ENCODE results near the gene AGPAT2. TPM values are rescaled to one million over a fixed set of nuclear protein-coding genes. Genes with fewer than 3 reads are reported as not detected.

The AGPAT2 gene
- total RNA-seq, 2 donors from 2014 or later, result 50.2 to 66.8 TPM

GRCh38 chr9:136710543-136710942 lies 23.3 kb upstream of the AGPAT2 start:
- Histone ChIP-seq H3K27ac (no peak overlapping the region), H3K9me3 (no peaks in the 10 kb centered on the region), H3K4me1 (ENCODE audit: control insufficient read depth in 1 of 2, low read depth in 2 of 2) (peaks cover 8 to 13% of the 10 kb centered on the region in 2 donors), H3K27me3 (replicated peaks; ENCODE audit: insufficient read depth) (no peaks in the 10 kb centered on the region), H3K4me3 (no peak overlapping the region), H3K36me3 (no peaks in the 10 kb centered on the region)
- TF ChIP-seq CTCF (IDR thresholded peaks at IDR 0.05), result no peak
- no peak for DNase-seq (ENCODE audit: low spot score)
- no peak for ATAC-seq (ENCODE audit: insufficient number of reproducible peaks, low FRiP score, low read depth)

- H3K4me1 ChIP-seq (ENCODE audit: control insufficient read depth in 1 of 2, low read depth in 2 of 2), result peaks cover 8 to 13% of the 10 kb centered on the region in 2 donors
- H3K9me3 ChIP-seq, result no peaks in the 10 kb centered on the region
- no peaks in the 10 kb centered on the region for H3K36me3 ChIP-seq
- no peak overlapping the region for H3K4me3 ChIP-seq
- H3K27ac ChIP-seq, result no peak overlapping the region
- H3K27me3 ChIP-seq (replicated peaks; ENCODE audit: insufficient read depth), result no peaks in the 10 kb centered on the region
- no peak for TF ChIP-seq CTCF (IDR thresholded peaks at IDR 0.05)
- ATAC-seq (ENCODE audit: insufficient number of reproducible peaks, low FRiP score, low read depth) (no peak), DNase-seq (ENCODE audit: low spot score) (no peak)
These were observed 22.3 kb upstream of the AGPAT2 start for GRCh38 chr9:136709454-136710109.

GRCh38 chr9:136707849-136708517 lies 20.7 kb upstream of the AGPAT2 start:
- Histone ChIP-seq H3K4me3 (no peak overlapping the region), H3K4me1 (ENCODE audit: control insufficient read depth in 1 of 2, low read depth in 2 of 2) (peaks cover 8 to 12% of the 10 kb centered on the region in 2 donors), H3K36me3 (no peaks in the 10 kb centered on the region), H3K27ac (no peak overlapping the region), H3K9me3 (no peaks in the 10 kb centered on the region), H3K27me3 (replicated peaks; ENCODE audit: insufficient read depth) (no peaks in the 10 kb centered on the region)
- ATAC-seq (ENCODE audit: insufficient number of reproducible peaks, low FRiP score, low read depth) (no peak), DNase-seq (ENCODE audit: low spot score) (no peak)
- TF ChIP-seq CTCF (IDR thresholded peaks at IDR 0.05), result no peak

GRCh38 chr9:136707011-136707410 lies 19.8 kb upstream of the AGPAT2 start:
- no peak for ATAC-seq (ENCODE audit: insufficient number of reproducible peaks, low FRiP score, low read depth)

More at GRCh38 chr9:136707011-136707410, 19.8 kb upstream of the AGPAT2 start:
- no peaks in the 10 kb centered on the region for H3K9me3 ChIP-seq
- H3K36me3 ChIP-seq, result no peaks in the 10 kb centered on the region
- peaks cover 4 to 5% of the 10 kb centered on the region in 2 donors for H3K4me1 ChIP-seq (ENCODE audit: control insufficient read depth in 1 of 2, low read depth in 2 of 2)
- no peak overlapping the region for H3K27ac ChIP-seq
- no peaks in the 10 kb centered on the region for H3K27me3 ChIP-seq (replicated peaks; ENCODE audit: insufficient read depth)
- no peak for TF ChIP-seq CTCF (IDR thresholded peaks at IDR 0.05)
- H3K4me3 ChIP-seq, result no peak overlapping the region
- DNase-seq (ENCODE audit: low spot score), result no peak

All from thoracic aorta (tissue), 2 donors.